Omental fat pad (tissue), 4 donors: ENCODE measurements around the gene ZDHHC14. TPM values are rescaled to one million over a fixed set of nuclear protein-coding genes. Genes with fewer than 3 reads are reported as not detected.

ENCODE experiments used
- ATAC-seq: fragments of 150-250 bp; one replicate; pipeline ENCODE4 v1.9.1; 2016; ENCODE audit warnings: mild to moderate bottlenecking, moderate library complexity; ENCODE audit not compliant: low FRiP score
- DNase-seq: peaks from one replicate; pipeline ENCODE4 v3.0.0-alpha.2; 2019; ENCODE audit warnings: low spot score
- total RNA-seq, 4 donors: library from RNA; depleted of rRNA; stranded (reverse); fragments of >200 nt; gene quantifications; one replicate each; pipeline ENCODE4 v1.1.0, GENCODE V29; 2016
- TF ChIP-seq, protein P1 (sequence below), 3 donors: fragments of 450-650 bp; IDR thresholded peaks; one replicate each; pipeline ENCODE4 v1.5.1; 2016 to 2017; ENCODE audit warnings: antibody characterized with exemption in 3 of 3, mild to moderate bottlenecking in 3 of 3, moderate library complexity in 2 of 3

ZDHHC14 gene
- total RNA-seq, 4 donors from 2014 or later: 5.6 to 13.7 (median 6.9) TPM

DNA sequence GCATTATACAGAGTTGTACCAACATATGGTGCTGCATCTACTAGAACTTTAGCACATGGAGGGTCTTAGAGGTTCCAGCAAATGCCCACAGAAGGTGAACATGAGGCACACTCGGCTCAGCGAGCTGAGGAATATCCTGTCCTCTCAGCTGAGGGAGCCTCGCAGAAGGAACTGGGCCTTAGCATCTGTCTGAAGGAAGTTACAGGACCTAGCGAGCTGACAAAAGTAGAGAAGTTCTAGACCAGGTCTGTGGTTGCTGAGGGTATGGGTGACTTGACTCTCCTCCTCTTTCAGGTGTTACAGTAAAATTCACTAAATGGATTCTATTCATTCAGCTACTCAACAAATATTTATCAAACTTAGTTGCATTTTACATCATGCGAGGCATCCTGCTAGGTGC is 157.2 kb downstream of the ZDHHC14 start:
- no peak for ATAC-seq
- TF ChIP-seq, protein P1, sequence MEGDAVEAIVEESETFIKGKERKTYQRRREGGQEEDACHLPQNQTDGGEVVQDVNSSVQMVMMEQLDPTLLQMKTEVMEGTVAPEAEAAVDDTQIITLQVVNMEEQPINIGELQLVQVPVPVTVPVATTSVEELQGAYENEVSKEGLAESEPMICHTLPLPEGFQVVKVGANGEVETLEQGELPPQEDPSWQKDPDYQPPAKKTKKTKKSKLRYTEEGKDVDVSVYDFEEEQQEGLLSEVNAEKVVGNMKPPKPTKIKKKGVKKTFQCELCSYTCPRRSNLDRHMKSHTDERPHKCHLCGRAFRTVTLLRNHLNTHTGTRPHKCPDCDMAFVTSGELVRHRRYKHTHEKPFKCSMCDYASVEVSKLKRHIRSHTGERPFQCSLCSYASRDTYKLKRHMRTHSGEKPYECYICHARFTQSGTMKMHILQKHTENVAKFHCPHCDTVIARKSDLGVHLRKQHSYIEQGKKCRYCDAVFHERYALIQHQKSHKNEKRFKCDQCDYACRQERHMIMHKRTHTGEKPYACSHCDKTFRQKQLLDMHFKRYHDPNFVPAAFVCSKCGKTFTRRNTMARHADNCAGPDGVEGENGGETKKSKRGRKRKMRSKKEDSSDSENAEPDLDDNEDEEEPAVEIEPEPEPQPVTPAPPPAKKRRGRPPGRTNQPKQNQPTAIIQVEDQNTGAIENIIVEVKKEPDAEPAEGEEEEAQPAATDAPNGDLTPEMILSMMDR (IDR thresholded peaks at IDR 0.05): no peak
- no peak for DNase-seq

DNA sequence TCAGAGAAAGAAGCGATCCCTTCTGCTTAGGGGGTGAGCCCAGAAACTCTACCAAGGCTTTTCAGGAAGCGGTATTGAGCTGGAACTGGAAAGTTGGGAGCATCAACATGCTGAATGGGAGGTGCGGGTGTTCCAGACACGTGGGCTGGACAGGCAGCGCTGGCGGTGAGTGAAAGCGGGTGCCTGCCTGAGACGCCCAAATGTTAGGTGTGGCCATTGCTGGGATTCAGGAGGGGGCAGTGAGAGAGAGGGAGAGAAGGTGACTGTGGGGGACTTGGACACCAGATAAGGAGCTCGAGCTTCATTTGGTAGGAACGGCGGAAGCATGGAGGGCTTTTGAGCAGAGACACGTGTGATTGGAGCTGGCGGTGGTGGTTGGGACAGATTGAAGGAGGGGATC is 157.7 kb downstream of the ZDHHC14 start:
- no peak for ATAC-seq
- TF ChIP-seq, protein P1 (IDR thresholded peaks at IDR 0.05): no peak
- DNase-seq: no peak

DNA sequence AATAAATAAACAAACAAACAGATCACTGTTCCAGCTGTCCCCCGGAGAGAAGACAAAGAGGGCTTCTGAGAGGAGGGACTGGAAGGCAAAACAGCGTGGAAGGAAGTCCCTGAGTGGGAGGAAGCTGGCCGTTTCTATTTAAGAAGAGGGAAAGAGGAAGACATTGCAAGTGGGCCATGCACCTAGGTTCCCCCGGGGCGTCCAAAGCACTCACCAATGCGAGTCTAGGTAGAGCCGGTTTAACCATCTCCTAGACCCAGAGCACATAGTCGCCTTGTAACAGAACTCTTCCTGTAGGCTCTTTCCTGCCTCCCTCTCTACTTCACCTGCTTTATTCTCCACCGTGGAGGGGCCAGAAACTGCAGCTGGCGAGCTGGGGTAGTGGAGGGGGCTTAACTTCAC is 158.4 kb downstream of the ZDHHC14 start:
- ATAC-seq (no peak), DNase-seq (no peak)
- TF ChIP-seq, protein P1 (IDR thresholded peaks at IDR 0.05): no peak

DNA sequence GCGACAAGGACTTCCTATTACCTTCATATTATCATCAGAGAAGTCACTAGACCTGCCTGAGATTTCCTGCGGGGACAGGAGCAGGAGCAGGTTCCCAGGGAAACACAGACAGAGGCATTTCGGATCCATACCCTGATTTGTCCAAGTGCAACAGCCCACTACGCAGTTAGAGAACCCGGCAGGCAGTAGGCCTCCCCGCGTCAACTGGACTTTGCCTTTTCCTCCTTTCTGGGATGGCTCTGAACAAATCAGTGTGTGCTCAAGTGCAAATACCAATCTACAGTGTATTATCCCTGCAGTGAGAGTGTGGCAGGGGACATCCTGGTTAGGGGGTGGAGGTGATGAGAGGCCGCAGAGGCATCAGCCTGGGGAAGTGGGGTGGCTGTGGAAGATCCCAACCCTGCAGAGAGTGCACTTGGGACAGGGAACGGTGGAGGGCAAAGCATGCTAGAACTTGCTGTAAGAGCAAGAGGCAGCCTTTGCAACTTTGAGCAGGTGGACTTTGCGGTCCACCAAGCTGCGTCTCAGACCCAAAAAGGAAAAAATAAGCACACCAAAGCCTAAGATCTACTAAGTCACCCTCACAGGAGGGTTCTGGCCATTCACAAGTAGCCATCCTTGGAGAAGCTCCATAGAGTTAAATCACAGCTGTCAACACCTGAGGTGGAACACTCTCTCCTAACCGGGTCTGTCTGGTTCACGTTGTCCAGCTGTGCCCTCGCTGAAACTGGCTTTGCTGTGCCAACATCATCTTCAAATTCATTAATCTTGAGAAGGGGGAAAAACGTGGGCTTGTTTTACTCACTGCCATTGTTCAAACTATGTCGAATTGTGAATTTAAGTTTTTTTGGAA is 159.1 kb downstream of the ZDHHC14 start:
- DNase-seq (no peak), ATAC-seq (no peak)
- TF ChIP-seq, protein P1 (IDR thresholded peaks at IDR 0.05): no peak

DNA sequence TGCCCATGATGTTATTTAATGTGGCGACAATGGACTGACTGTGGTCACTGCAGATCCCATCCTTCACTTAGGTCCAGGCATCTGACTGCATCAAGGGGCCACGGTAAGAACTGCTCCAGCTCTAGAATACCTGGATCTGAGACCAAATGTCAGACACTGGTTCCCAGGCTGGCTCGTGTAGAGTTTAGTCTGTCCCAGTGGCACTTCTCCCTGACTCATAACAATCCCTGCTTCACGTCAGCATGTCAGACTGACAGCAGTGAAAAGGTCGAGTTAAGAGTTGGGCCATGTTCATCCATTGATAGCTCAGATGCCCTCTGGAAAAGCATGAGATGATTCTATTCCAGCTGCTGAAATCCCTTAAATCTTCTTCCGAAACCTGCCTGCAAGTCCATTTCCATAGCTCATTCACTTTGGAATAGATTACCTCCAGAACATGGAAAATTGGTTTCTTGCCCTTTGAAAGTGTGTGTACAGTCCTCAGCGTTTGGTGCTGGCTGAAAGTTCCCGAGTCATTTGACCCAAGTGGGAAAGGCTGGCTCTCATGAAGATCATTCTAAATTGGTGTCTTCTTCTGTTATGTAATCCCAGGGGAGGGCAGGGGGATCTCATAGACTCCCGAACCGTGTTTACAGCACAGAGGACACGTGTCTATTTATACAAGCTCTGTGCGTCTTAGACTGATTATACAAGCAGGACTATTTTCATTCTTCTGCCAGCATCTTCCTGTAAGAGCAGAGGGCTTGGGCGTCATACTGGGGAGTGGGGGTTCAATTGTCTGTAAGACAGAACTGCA is 160.8 kb downstream of the ZDHHC14 start:
- TF ChIP-seq, protein P1 (IDR thresholded peaks at IDR 0.05): no peak
- ATAC-seq (no peak), DNase-seq (no peak)

DNA sequence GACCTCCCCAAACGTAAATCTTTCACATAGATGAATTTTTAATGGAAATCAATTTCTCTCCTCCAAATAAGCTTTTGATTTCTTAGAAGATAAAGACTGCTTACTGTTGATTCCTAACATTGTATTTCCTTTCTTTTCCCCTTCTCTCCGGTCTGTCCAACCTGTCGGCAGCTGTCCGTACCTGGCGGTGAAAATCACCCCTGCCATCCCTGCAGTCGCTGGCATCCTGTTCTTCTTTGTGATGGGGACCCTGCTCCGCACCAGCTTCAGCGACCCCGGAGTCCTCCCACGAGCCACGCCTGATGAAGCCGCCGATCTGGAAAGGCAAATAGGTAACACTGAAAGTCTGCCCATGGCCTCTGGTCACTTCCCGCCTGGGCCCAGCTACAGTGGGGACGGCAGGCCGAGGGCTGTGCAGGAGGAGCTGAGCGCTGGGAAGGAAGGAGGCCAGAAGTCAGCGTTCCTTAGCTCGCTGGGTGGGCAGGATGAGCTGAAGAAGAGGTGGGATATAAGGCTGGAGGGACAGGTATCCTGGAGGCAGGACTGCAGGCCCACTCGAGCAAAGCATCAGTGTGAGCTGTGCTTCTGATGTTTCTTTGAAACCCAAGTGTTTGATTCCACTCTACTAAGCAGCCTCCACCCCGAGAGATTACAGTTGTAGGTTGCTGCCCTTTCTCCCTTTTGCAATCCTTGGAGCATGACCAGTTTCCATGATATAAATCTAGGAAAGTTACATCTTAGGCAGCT is 161.6 kb downstream of the ZDHHC14 start:
- no peak for ATAC-seq
- TF ChIP-seq, protein P1 (IDR thresholded peaks at IDR 0.05): no peak
- DNase-seq: no peak
